OCI-LY7 (cell line): ENCODE measurements around the gene NIM1K. TPM values are rescaled to one million over a fixed set of nuclear protein-coding genes. Genes with fewer than 3 reads are reported as not detected.

ENCODE experiments used
- BruUV-seq: library from RNA; stranded (reverse); fragments of 400-500 nt; replicated peaks from 2 replicates; lab custom pipeline; 2021; lab: Mats Ljungman, UMichigan
- CTCF ChIA-PET: fragments of 300-600 bp; sonication (Branson Sonifier 250); formaldehyde crosslinking; loops from one replicate; lab custom pipeline; 2022; ENCODE audit warnings: antibody characterized with exemption; ENCODE audit not compliant: unreplicated experiment; lab: Charles Lee
- POLR2A ChIA-PET: fragments of 300-600 bp; sonication (Branson Sonifier 250); formaldehyde crosslinking; loops from one replicate; lab custom pipeline; 2022; ENCODE audit warnings: antibody characterized with exemption; lab: Charles Lee
- DNase-seq: peaks from one replicate; pipeline ENCODE4 v3.0.0-alpha.2; 2015; ENCODE audit warnings: low spot score
- H2AFZ ChIP-seq: fragments of 200-600 bp; sonication (generic), shearing (Covaris generic); 2 replicates; pipeline ENCODE4 v1.6.1; 2014; ENCODE audit warnings: mild to moderate bottlenecking, antibody characterized with exemption, low read length, moderate library complexity
- H3K27ac ChIP-seq: fragments of 200-600 bp; sonication (generic); 2 replicates; pipeline ENCODE4 v1.5.1; 2014; ENCODE audit warnings: mixed run types, low read depth, mild to moderate bottlenecking, moderate library complexity, low read length, inconsistent platforms; ENCODE audit not compliant: poor library complexity, severe bottlenecking
- H3K36me3 ChIP-seq: fragments of 200-600 bp; sonication (generic); 2 replicates; pipeline ENCODE4 v1.6.1; 2014; ENCODE audit warnings: mild to moderate bottlenecking, antibody characterized with exemption, low read length, moderate library complexity, mixed read lengths; ENCODE audit not compliant: insufficient read depth
- H3K4me1 ChIP-seq: fragments of 200-600 bp; sonication (generic); 2 replicates; pipeline ENCODE4 v1.5.1; 2014; ENCODE audit warnings: mild to moderate bottlenecking, low read length; ENCODE audit not compliant: insufficient read depth, poor library complexity, severe bottlenecking
- H3K4me2 ChIP-seq: fragments of 200-600 bp; sonication (generic); 2 replicates; pipeline ENCODE4 v1.6.1; 2014; ENCODE audit warnings: mild to moderate bottlenecking, low read length
- H3K4me3 ChIP-seq: fragments of 200-600 bp; sonication (generic); 2 replicates; pipeline ENCODE4 v1.5.1; 2014; ENCODE audit warnings: mild to moderate bottlenecking, low read depth, low read length; ENCODE audit not compliant: poor library complexity, severe bottlenecking
- H3K79me2 ChIP-seq: fragments of 200-600 bp; sonication (generic); 2 replicates; pipeline ENCODE4 v1.6.1; 2016; ENCODE audit warnings: low read depth, mild to moderate bottlenecking, low read length, moderate library complexity, mixed read lengths; ENCODE audit not compliant: insufficient read depth
- H3K9me2 ChIP-seq: fragments of 200-600 bp; sonication (generic); 2 replicates; pipeline ENCODE4 v1.6.1; 2016; ENCODE audit warnings: mild to moderate bottlenecking, low read length, mixed read lengths; ENCODE audit not compliant: insufficient read depth
- H3K9me3 ChIP-seq: fragments of 200-600 bp; sonication (generic); 2 replicates; pipeline ENCODE4 v1.6.1; 2014; ENCODE audit warnings: mild to moderate bottlenecking, mixed run types, low read length, mixed read lengths
- H4K20me1 ChIP-seq: fragments of 200-600 bp; sonication (generic); 2 replicates; pipeline ENCODE4 v1.6.1; 2014; ENCODE audit warnings: mild to moderate bottlenecking, antibody characterized with exemption, low read length, moderate library complexity, mixed read lengths; ENCODE audit not compliant: insufficient read depth
- CTCF ChIP-seq: fragments of 200-600 bp; sonication (generic); conservative IDR thresholded peaks from 2 replicates; pipeline ENCODE4 v1.5.1; 2014; ENCODE audit warnings: mild to moderate bottlenecking, antibody characterized with exemption, low read length, moderate library complexity, mixed read lengths
- EZH2phosphoT487 ChIP-seq: fragments of 200-600 bp; sonication (generic); IDR thresholded peaks from 2 replicates; pipeline ENCODE4 v1.6.1; 2018; ENCODE audit warnings: low read depth, borderline replicate concordance, mild to moderate bottlenecking, mixed run types, antibody characterized with exemption, low read length, moderate library complexity, mixed read lengths
- intact Hi-C: fragments of 100-400 bp; cut with micrococcal nuclease; formaldehyde crosslinking; loops from one replicate; pipeline ENCODE4 v1.10.0; 2022; ENCODE audit not compliant: unreplicated experiment
- total RNA-seq, 2 experiments: library from RNA; depleted of rRNA in 1 of 2; stranded (reverse); fragments of >200 nt in 1 of 2; shearing (Covaris generic) in 1 of 2; gene quantifications; 2 replicates each; pipeline ENCODE4 v1.2.3, GENCODE V29; 2014 to 2022

Gene NIM1K
- total RNA-seq, 2 experiments from 2014 or later: 0.41 to 0.68 TPM

DNA sequence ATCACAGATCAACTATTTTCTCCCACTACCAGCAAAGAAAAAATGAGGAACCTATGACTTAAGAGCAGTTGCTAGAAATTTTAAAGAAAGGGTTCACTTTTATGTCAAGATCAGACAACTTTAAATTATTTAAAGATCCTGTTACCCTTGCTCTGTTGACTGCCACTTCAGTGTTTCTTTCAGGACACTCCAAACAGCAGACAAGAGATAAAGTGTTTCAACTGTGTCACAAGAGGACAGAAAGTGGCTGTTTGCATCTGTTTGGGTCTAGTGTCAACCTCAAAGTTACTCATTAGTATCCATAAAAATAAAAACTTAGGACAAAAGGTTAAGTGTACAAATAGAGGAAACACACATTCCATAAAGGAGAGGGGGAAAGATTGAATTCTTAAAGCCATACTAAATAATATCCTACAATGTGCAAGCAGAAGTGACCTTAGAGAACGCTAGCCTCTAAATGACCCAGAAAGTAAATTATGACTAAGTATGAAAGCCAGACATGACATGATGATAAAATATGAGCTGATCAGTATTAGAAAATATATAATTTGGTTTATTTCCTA, 96.3 kb downstream of the NIM1K start:
- intact Hi-C loops: no loop called here
- no peak overlapping the region for H3K27ac ChIP-seq
- no peak overlapping the region for H3K4me3 ChIP-seq
- no peaks in the 10 kb centered on the region for H4K20me1 ChIP-seq
- no peak for TF ChIP-seq EZH2phosphoT487
- TF ChIP-seq CTCF: no peak
- BruUV-seq: no TSS peak
- H3K4me1 ChIP-seq: no peaks in the 10 kb centered on the region
- no peaks in the 10 kb centered on the region for H3K9me2 ChIP-seq
- DNase-seq: no peak
- CTCF ChIA-PET: no interaction called here
- no peaks in the 10 kb centered on the region for H3K9me3 ChIP-seq
- H2AFZ ChIP-seq: no peak overlapping the region
- POLR2A ChIA-PET: interaction anchor here (0.6 kb wide), 2 partner anchors 12 to 87 kb away, joined by 3 to 4 read pairs; no protein-coding TSS in a partner anchor
- no peaks in the 10 kb centered on the region for H3K79me2 ChIP-seq
- H3K36me3 ChIP-seq: peaks cover 66% of the 10 kb centered on the region
- no peak overlapping the region for H3K4me2 ChIP-seq

- no peaks in the 10 kb centered on the region for H4K20me1 ChIP-seq
- H3K4me1 ChIP-seq: no peaks in the 10 kb centered on the region
- TF ChIP-seq EZH2phosphoT487 (no peak), CTCF (no peak)
- intact Hi-C loops: no loop called here
- no peaks in the 10 kb centered on the region for H3K79me2 ChIP-seq
- CTCF ChIA-PET: no interaction called here
- no peak overlapping the region for H2AFZ ChIP-seq
- no TSS peak for BruUV-seq
- POLR2A ChIA-PET: interaction anchor here (0.7 to 0.9 kb wide), 2 partner anchors 18 to 272 kb away, joined by 3 to 5 read pairs; no protein-coding TSS in a partner anchor
- H3K27ac ChIP-seq: no peak overlapping the region
- peaks cover 90% of the 10 kb centered on the region for H3K36me3 ChIP-seq
- no peak overlapping the region for H3K4me3 ChIP-seq
- DNase-seq: no peak
- no peaks in the 10 kb centered on the region for H3K9me2 ChIP-seq
- H3K4me2 ChIP-seq: no peak overlapping the region
- no peaks in the 10 kb centered on the region for H3K9me3 ChIP-seq
Measured at GRCh38 chr5:43290726-43291125, 98.7 kb downstream of the NIM1K start.

DNA sequence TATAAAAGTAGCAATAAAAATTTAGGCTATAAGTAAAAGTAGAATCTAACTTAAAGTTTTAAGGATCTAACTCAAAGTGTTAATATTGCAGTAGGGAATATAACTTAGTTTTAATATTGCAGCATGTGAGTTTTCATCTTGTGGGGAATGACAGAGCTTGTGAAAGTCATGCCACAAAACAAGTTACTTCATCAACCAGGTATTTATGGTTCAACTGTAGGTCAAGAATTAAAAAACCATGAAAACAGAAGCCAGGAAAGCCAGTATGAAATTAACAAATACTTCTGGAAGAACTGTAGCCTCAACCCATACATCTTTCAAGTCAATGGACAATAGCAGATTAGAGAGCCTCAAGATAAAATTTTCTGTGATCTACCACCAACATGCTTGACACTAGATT, 102.2 kb downstream of the NIM1K start:
- Histone ChIP-seq H3K79me2 (no peaks in the 10 kb centered on the region), H3K27ac (no peak overlapping the region), H2AFZ (no peak overlapping the region), H3K9me3 (no peaks in the 10 kb centered on the region), H3K4me1 (no peaks in the 10 kb centered on the region), H3K9me2 (no peaks in the 10 kb centered on the region), H3K4me2 (no peak overlapping the region), H3K4me3 (no peak overlapping the region), H3K36me3 (peaks cover 97% of the 10 kb centered on the region), H4K20me1 (no peaks in the 10 kb centered on the region)
- intact Hi-C loops: no loop called here
- no peak for DNase-seq
- POLR2A ChIA-PET: interaction anchor here (0.6 to 2.2 kb wide), 5 partner anchors 9 to 359 kb away, joined by 3 to 8 read pairs (median 5); no protein-coding TSS in a partner anchor
- no peak for TF ChIP-seq EZH2phosphoT487
- no peak for TF ChIP-seq CTCF
- no TSS peak for BruUV-seq
- CTCF ChIA-PET: no interaction called here
